ENCODE data around the gene KCTD17.

The KCTD17 gene

DNA sequence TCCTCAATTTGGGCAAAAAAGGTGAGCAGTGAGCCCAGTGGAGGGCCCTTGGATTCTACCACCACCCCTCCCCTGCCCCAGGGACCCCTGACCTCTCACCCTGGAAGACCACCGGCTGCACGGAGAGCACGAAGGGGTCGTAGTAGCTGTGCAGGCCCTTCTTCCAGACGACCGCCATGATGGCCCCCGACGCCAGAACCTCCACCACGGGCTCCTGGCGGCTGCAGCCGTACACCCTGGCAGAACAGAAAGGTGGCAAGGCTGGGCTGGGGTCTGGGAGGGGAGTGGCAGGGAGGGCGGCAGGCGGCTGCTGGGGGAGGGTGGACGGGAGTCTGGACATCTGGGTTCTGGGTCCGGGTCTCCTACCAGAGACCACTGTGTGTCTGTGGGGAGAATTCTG lies 34.6 kb downstream of the KCTD17 start:
- TF ChIP-seq, protein P1, sequence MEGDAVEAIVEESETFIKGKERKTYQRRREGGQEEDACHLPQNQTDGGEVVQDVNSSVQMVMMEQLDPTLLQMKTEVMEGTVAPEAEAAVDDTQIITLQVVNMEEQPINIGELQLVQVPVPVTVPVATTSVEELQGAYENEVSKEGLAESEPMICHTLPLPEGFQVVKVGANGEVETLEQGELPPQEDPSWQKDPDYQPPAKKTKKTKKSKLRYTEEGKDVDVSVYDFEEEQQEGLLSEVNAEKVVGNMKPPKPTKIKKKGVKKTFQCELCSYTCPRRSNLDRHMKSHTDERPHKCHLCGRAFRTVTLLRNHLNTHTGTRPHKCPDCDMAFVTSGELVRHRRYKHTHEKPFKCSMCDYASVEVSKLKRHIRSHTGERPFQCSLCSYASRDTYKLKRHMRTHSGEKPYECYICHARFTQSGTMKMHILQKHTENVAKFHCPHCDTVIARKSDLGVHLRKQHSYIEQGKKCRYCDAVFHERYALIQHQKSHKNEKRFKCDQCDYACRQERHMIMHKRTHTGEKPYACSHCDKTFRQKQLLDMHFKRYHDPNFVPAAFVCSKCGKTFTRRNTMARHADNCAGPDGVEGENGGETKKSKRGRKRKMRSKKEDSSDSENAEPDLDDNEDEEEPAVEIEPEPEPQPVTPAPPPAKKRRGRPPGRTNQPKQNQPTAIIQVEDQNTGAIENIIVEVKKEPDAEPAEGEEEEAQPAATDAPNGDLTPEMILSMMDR (IDR thresholded peaks at IDR 0.05; ENCODE audit: borderline replicate concordance, control extremely low read depth, extremely low read depth, insufficient read depth, missing control alignments), result no peak
- no peak for DNase-seq (ENCODE audit: low spot score)
- in situ Hi-C loops (cut with MboI; ENCODE audit: low sequenced_read_pairs, unreplicated experiment), result loop anchor here (10.0 kb wide), 1 partner anchor 109 kb away; no protein-coding TSS in a partner anchor

DNA sequence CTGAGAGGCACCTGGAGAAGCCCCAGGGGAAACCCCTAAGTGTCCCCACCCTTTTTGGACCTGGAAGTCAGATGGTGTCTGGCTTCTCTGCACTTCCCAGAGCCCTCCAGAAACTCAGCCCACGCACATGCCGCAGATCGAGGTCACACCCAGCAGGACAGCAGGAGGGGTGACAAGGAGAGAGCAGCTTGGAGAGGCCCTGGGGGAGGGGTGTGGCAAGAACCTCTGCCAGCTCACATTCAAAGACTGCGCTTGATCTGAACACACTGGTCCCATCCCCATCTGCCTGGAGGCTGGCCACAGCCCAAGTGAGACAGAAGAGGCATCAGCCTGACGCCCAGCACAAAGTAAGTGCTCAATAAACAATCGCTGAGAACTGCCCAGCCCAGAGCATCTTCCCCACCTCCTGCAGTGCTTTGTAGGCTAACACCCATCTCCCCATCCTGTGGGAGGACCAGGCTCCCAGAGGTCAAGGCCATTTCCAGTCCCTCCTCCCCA lies 36.6 kb downstream of the KCTD17 start:
- in situ Hi-C loops (cut with MboI; ENCODE audit: low sequenced_read_pairs, unreplicated experiment), result loop anchor here (10.0 kb wide), 1 partner anchor 107 kb away; no protein-coding TSS in a partner anchor
- DNase-seq (ENCODE audit: low spot score), result no peak
- TF ChIP-seq, protein P1 (IDR thresholded peaks at IDR 0.05; ENCODE audit: borderline replicate concordance, control extremely low read depth, extremely low read depth, insufficient read depth, missing control alignments), result no peak

DNA sequence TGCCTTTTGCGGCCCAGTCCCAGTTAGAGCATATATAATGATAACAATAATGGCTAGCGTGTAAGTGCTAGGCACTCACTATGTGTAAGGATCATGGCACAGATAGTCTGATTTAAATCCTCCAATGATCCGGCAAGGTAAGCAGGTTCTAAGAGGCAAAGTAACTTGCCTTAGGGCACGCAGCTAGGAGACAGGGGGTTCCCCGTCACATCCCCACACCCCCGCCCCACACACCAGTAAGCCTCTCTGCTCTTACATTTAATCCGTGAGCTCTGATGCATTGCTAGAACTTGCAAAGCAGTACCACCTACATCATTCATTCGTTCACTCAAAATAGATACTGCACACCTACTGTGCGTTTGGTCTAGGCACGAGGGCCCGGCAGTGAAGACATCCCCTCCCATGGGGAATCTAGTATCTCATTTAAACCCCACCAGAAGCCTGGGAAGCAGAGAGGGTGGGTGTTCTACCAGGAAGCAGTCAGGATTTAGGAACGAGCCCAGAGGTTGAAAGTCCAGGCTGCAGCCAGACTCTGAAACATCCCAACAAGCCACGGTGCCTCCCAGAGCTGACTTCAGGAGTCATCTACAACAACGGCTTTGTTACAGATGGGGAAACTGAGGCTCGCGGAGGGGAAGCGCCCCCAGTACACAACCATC lies 37.3 kb downstream of the KCTD17 start:
- DNase-seq (ENCODE audit: low spot score), result peak; percentile 63
- in situ Hi-C loops (cut with MboI; ENCODE audit: low sequenced_read_pairs, unreplicated experiment), result loop anchor here (10.0 kb wide), 1 partner anchor 106 kb away; no protein-coding TSS in a partner anchor
- TF ChIP-seq, protein P1 (IDR thresholded peaks at IDR 0.05; ENCODE audit: borderline replicate concordance, control extremely low read depth, extremely low read depth, insufficient read depth, missing control alignments), result no peak

DNA sequence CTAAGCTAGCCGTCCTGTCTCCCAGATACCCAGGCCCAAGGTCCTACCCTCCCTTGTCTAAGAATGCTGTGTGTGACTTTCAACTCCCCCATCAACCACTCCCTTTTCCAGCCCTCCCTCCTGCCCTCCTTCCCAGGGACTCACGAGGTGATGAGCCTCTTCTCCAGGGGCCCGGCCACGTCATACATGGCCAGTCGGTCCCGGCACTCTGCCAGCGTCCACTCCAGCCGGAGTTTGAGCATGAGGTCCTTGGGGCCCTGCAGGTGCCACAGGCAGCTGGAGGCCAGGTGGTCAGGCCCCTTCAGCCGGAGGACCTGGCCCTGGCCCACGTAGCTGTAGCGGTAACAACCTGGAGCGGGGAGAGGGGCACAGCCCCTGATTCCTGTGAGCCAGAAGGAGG lies 37.9 kb downstream of the KCTD17 start:
- TF ChIP-seq, protein P1 (IDR thresholded peaks at IDR 0.05; ENCODE audit: borderline replicate concordance, control extremely low read depth, extremely low read depth, insufficient read depth, missing control alignments), result no peak
- DNase-seq (ENCODE audit: low spot score), result no peak
- in situ Hi-C loops (cut with MboI; ENCODE audit: low sequenced_read_pairs, unreplicated experiment), result loop anchor here (10.0 kb wide), 1 partner anchor 105 kb away; no protein-coding TSS in a partner anchor

DNA sequence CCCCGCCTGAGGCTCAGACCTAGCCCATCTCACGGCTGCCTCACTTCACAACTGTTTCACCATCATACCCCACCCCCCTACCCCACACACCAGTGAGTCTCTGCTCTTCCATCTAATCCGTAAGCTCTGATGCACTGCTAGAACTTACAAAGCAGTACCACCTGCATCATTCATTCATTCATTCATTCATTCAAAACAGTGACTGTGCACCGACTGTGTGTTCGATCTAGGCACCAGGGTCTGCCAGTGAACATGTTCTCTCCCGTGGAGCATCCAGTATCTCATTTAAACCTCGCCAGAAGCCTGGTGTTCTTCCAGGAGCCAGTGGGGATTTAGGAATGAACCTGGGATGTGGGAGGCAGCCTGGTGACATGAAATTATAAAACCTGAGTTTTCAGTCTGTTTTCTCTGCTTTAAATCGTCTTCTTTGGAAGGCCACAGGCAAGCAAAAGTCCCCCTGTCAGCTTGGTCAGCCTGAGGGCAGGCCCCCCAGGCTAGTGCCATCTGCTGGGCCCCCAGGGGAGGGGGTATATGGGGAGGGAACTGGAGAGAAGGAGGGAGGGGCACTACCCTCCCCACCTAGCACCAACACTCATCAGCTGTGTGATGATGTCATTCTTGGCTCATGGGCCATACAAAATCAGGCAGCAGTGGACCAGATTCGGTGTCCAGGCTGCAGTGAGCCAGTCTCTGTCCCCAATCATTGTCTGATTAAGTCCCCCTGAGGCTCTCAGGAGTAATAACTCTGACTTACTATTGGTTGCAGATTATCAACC lies 39.6 kb downstream of the KCTD17 start:
- TF ChIP-seq, protein P1 (IDR thresholded peaks at IDR 0.05; ENCODE audit: borderline replicate concordance, control extremely low read depth, extremely low read depth, insufficient read depth, missing control alignments), result no peak
- no peak for DNase-seq (ENCODE audit: low spot score)
- in situ Hi-C loops (cut with MboI; ENCODE audit: low sequenced_read_pairs, unreplicated experiment), result no loop called here

DNA sequence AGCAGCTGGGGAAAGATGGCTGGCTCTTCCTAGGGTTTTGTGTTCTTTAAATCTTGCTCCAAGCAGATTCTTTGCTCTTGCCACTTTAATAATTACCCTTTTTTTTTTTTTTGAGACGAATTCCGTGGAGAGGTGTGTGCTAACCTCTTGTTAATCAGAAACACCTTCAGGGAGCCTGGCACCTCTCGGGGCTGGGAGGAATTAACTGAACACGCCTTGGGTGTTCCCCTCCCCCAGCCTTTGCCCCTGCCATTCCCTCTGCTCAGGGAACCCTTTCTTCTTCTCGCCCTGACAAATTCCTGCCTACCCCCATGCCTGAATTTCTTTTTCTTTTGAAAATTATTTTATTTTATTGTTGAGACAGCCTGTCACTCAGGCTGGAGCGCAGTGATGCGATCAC lies 40.5 kb downstream of the KCTD17 start:
- in situ Hi-C loops (cut with MboI; ENCODE audit: low sequenced_read_pairs, unreplicated experiment), result no loop called here
- DNase-seq (ENCODE audit: low spot score), result no peak

More for the DNA sequence above, 40.5 kb downstream of the KCTD17 start:
- TF ChIP-seq, protein P1 (IDR thresholded peaks at IDR 0.05; ENCODE audit: borderline replicate concordance, control extremely low read depth, extremely low read depth, insufficient read depth, missing control alignments), result no peak
